Measurements from ENCODE around the gene EBF3. TPM values are rescaled to one million over a fixed set of nuclear protein-coding genes. Genes with fewer than 3 reads are reported as not detected.

EBF3 gene
- total RNA-seq, 1 experiment from 2014 or later: 0.12 TPM

GRCh38 chr10:129884398-129885078 is 79.5 kb downstream of the EBF3 start (continued):
- TF ChIP-seq YY1 (IDR thresholded peaks at IDR 0.05; ENCODE audit: extremely low read depth, insufficient replicate concordance, low read depth, low read length) (no peak), POLR2AphosphoS5 (IDR thresholded peaks at IDR 0.05; ENCODE audit: low read depth, low read length) (no peak), ZNF274 (IDR thresholded peaks at IDR 0.05; ENCODE audit: low read depth, low read length) (no peak)

- H3K36me3 ChIP-seq (ENCODE audit: control insufficient read depth in 1 of 2, insufficient read depth in 2 of 2, low read length in 2 of 2): no peaks in the 10 kb centered on the region
- no peak for TF ChIP-seq CTCF (IDR thresholded peaks at IDR 0.05 in 2 of 3, conservative IDR thresholded peaks at IDR 0.05 in 1 of 3; ENCODE audit: borderline replicate concordance in 1 of 3, insufficient read depth in 1 of 3, low read depth in 2 of 3, low read length in 2 of 3)
- no peak overlapping the region for H3K4me2 ChIP-seq (ENCODE audit: low read length)
- no TSS peak for BruUV-seq (replicated peaks)
- H3K4me3 ChIP-seq (replicated peaks in 1 of 2; ENCODE audit: low read depth in 1 of 2, low read length in 2 of 2): no peak overlapping the region
- DNase-seq (ENCODE audit: low read depth, low spot score) (no peak), ATAC-seq (no peak)
- 0 out of 2 replicates have a peak, but pooled peaks cover 4% of the 10 kb centered on the region for H3K27me3 ChIP-seq (ENCODE audit: insufficient read depth, low read length)
- POLR2A ChIA-PET: no interaction called here
- H3K79me2 ChIP-seq (ENCODE audit: insufficient read depth, low read length): no peaks in the 10 kb centered on the region
- H3K4me1 ChIP-seq (ENCODE audit: control insufficient read depth in 1 of 2, insufficient read depth in 2 of 2, low read length in 2 of 2): no peaks in the 10 kb centered on the region
- H3K9ac ChIP-seq (ENCODE audit: low read length): no peak overlapping the region
- no peaks in the 10 kb centered on the region for H4K20me1 ChIP-seq (ENCODE audit: insufficient read depth)
- RAD21 ChIA-PET (ENCODE audit: low non-redundant PET in 1 of 2, low total read pairs in 2 of 2, uncharacterized antibody in 2 of 2, unreplicated experiment in 2 of 2): no interaction called here
- intact Hi-C loops (cut with micrococcal nuclease): loop anchor here (10.0 kb wide), 1 partner anchor 291 kb away; no protein-coding TSS in a partner anchor
- H2AFZ ChIP-seq (ENCODE audit: low read depth, low read length, poor library complexity, severe bottlenecking): no peak overlapping the region
- CTCF ChIA-PET: no interaction called here
- no peak overlapping the region for H3K27ac ChIP-seq (ENCODE audit: low read depth, low read length)
- H3K9me2 ChIP-seq (ENCODE audit: insufficient read depth): no peaks in the 10 kb centered on the region
- H3K9me3 ChIP-seq (ENCODE audit: control insufficient read depth in 1 of 2, insufficient read depth in 1 of 2, low read depth in 1 of 2, low read length in 2 of 2): no peaks in the 10 kb centered on the region
These were observed 80.3 kb downstream of the EBF3 start for GRCh38 chr10:129883626-129884397.

Data from HCT116 (cell line).